GM13977 (cell line): Measurements from ENCODE around the gene CFDP1.

Experiments
- DNase-seq: peaks from one replicate; pipeline ENCODE4 v3.0.0; 2012; ENCODE audit warnings: low spot score
- in situ Hi-C: fragments of 300-500 bp; cut with MboI; formaldehyde crosslinking; loops from one replicate; pipeline ENCODE4 v1.12.0; 2022; ENCODE audit warnings: low sequenced_read_pairs, low pct_unique_long_range_greater_than_20kb, mixed read lengths, inconsistent platforms; ENCODE audit not compliant: unreplicated experiment
- TF ChIP-seq, protein P1 (sequence below): IDR thresholded peaks from 2 replicates; pipeline ENCODE4 v1.5.1; 2012; ENCODE audit warnings: mild to moderate bottlenecking, control low read depth; ENCODE audit not compliant: insufficient read depth; ENCODE audit errors: extremely low read depth, missing control alignments

Gene CFDP1

DNA sequence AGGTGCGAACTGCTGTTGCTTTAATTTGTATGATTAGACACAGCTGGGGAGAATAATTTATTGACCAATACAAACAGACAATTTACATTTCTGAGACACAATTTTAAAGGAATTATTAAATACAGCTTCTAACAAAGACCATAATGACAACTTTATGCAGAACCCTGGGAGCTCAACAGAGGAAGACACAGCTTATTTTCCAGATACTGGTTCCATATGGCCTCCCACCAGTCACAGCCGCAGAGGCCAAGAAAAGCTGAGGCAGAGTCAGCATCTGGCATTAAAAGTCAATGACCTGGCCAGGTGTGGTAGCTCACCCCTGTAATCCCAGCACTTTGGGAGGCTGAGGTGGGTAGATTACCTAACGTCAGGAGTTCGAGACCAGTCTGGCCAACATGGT lies 115.8 kb downstream of the CFDP1 start:
- TF ChIP-seq, protein P1, sequence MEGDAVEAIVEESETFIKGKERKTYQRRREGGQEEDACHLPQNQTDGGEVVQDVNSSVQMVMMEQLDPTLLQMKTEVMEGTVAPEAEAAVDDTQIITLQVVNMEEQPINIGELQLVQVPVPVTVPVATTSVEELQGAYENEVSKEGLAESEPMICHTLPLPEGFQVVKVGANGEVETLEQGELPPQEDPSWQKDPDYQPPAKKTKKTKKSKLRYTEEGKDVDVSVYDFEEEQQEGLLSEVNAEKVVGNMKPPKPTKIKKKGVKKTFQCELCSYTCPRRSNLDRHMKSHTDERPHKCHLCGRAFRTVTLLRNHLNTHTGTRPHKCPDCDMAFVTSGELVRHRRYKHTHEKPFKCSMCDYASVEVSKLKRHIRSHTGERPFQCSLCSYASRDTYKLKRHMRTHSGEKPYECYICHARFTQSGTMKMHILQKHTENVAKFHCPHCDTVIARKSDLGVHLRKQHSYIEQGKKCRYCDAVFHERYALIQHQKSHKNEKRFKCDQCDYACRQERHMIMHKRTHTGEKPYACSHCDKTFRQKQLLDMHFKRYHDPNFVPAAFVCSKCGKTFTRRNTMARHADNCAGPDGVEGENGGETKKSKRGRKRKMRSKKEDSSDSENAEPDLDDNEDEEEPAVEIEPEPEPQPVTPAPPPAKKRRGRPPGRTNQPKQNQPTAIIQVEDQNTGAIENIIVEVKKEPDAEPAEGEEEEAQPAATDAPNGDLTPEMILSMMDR: no peak
- in situ Hi-C loops: no loop called here
- DNase-seq: no peak

DNA sequence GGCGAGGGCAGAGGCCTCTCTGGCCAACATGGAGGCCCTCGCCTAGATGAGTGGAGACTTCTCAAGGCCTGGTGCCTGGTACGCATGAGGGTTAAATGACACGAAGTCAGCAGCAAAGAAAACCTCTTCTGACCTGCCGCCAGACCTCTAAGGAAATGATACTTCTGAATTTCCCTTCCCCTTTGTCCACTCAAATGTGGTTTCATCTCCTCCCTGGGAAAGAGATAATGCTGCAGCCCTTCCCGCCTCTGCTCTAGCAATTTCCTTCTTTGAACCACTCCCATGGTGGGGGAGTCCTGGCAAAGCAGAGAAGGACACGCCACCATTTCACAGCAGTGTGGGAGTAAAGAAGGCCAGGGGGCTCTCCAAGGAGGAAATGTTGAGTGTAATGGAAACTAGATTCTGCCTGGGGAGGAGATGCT lies 116.2 kb downstream of the CFDP1 start:
- TF ChIP-seq, protein P1: no peak
- in situ Hi-C loops: no loop called here

DNA sequence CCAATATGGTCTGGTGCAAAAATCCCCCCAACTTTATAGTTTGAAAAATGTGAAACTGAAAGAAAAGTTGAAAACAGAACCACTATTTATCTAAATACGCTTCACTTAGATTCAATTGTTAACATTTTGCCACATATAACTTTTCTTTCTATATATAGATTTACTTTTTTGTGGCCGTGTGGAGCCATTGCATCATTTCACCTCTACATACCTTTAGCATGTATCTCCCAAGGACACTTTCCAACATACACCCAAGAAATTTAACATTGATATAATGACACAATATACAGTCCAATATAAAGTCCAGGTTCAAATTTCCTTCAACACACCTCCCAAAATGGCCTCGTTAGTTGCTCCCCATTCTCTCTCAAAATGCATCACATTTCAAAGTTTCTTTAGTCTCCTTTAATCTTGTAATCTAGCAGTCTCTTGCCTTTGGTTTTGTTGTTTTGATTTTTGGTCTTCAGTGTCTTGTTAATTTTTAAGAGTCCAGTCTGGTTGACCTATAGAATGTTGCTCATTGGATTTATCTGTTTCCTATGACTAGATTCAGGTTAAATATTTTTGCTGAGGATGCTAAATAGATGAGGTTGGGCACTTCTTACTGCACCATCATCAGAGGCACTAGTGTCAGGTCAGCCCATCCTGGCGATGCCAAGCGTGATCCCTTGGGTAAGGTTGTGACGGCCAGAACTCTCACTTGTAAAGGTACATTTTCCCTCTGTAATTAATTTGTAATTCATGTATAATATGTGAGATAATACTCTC lies 117.6 kb downstream of the CFDP1 start:
- TF ChIP-seq, protein P1: no peak
- in situ Hi-C loops: no loop called here
- DNase-seq: no peak

More for the DNA sequence above, 116.2 kb downstream of the CFDP1 start:
- no peak for DNase-seq

DNA sequence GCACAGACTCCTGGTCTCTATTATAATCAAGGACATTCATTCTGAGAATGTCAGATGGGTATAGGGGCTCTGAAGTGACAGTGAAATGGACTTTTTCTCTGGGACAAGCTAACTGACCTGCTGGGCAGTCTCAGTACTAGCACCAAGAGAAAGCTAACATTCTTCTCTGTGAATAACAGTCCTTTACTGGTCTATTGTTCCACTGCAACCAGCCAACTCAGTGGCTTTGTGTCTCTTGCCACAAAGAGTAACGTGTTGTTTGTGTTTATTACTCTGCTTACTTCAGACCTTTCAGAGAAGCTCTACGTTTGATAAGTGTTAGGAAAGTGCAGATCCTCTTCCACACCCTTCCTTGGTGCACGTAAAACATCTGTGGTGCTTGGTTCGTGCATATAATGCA lies 120.4 kb downstream of the CFDP1 start:
- TF ChIP-seq, protein P1: no peak
- in situ Hi-C loops: no loop called here
- no peak for DNase-seq

DNA sequence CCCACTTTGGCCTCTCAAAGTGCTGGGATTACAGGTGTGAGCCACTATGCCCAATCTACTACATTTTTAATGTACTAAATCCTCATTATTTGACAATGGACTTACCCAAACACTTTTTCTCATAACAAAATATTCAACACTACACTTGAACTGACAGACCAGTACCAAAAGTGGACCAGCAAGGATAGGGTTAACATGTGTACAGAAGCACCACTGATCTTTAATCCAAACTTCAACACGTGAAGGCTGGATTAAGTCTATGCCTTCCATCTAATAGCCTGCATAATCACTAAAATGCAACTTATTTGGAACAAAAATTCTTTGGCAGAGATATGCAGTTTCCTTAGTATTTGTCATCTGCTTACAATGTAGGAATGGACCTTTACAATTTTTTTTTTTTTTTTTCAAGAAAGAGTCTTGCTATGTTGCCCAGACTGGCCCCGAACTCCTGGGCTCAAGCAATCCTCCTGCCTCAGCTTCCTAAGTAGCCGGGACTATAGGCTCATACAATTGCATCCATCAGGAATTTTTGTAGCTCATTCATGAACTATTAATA lies 121.8 kb downstream of the CFDP1 start:
- TF ChIP-seq, protein P1: no peak
- in situ Hi-C loops: no loop called here
- DNase-seq: no peak

DNA sequence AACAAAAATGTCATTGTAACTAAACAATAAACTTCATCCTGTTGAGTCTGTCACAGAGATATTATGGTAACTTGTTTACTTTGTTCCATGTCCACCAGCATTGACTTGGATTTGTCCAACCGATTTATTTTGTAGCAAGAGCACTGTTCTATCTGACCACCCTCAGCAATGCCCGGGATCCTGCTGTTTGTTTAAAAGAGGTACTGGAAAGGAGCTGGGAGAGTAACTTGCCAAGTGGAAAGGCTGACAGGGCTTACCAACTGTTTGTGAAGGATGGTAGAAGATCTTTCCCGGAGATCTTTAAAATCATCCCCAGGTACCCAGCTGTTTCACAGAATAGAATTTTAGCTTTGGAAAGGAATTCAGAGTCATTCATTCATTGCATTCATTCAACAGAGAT lies 122.8 kb downstream of the CFDP1 start:
- DNase-seq: no peak
- in situ Hi-C loops: no loop called here
- TF ChIP-seq, protein P1: no peak
